Neural crest cell (in vitro differentiated cells): ENCODE results near the gene NAA38. TPM values are rescaled to one million over a fixed set of nuclear protein-coding genes. Genes with fewer than 3 reads are reported as not detected.

ENCODE experiments used
- DNase-seq: peaks from one replicate; pipeline ENCODE4 v3.0.0; 2021; ENCODE audit warnings: low read depth, mixed read lengths, low spot score
- H3K27ac Mint-ChIP-seq: one replicate; pipeline ENCODE4 v1.8.0; 2021; ENCODE audit warnings: mild to moderate bottlenecking, mixed read lengths; ENCODE audit not compliant: unreplicated experiment
- H3K27me3 Mint-ChIP-seq: 2 replicates; pipeline ENCODE4 v1.8.0; 2021; ENCODE audit warnings: low read depth, mild to moderate bottlenecking, mixed read lengths
- H3K36me3 Mint-ChIP-seq: 2 replicates; pipeline ENCODE4 v1.8.0; 2021; ENCODE audit warnings: low read depth, mild to moderate bottlenecking, mixed read lengths
- H3K4me1 Mint-ChIP-seq: 2 replicates; pipeline ENCODE4 v1.8.0; 2021; ENCODE audit warnings: mixed read lengths
- H3K4me3 Mint-ChIP-seq: one replicate; pipeline ENCODE4 v1.8.0; 2021; ENCODE audit warnings: mild to moderate bottlenecking, mixed read lengths
- H3K9me3 Mint-ChIP-seq: 2 replicates; pipeline ENCODE4 v1.8.0; 2021; ENCODE audit warnings: mixed read lengths
- CTCF ChIP-seq: fragments of 200-600 bp; sonication (generic); conservative IDR thresholded peaks from 2 replicates; pipeline ENCODE4 v1.5.0; 2021; ENCODE audit warnings: antibody characterized with exemption, mild to moderate bottlenecking
- total RNA-seq: library from RNA; stranded (reverse); gene quantifications from 2 replicates; pipeline ENCODE4 v1.2.1, GENCODE V29; 2021

The NAA38 gene
- total RNA-seq, 1 donor from 2014 or later, result 83.4 TPM

DNA sequence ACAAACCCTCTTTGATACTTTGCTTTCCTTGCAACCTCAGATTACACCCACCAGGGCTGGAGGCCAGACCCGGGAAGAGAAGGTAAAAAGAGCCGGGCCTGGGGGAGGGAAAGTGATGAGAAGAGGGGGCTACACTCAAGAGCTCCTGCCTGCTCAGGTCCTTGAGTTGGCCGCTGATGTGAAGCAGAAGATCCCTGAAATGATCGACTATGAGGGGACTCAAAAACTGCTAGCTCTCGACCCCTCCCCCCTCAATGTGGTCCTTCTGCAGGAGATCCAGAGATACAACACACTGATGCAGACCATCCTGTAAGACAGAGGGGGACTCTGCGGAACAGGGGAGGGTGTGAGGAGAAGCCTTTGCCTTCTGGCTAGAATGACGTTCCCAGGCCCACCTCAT, 26.1 kb downstream of the NAA38 start:
- H3K27me3 Mint-ChIP-seq, result peaks cover 46% of the 10 kb centered on the region
- H3K36me3 Mint-ChIP-seq, result no peaks in the 10 kb centered on the region
- TF ChIP-seq CTCF, result no peak
- H3K4me1 Mint-ChIP-seq, result peaks cover 20% of the 10 kb centered on the region
- no peaks in the 10 kb centered on the region for H3K9me3 Mint-ChIP-seq
- no peak overlapping the region for H3K27ac Mint-ChIP-seq
- H3K4me3 Mint-ChIP-seq, result peak overlapping the region; percentile 34
- no peak for DNase-seq

DNA sequence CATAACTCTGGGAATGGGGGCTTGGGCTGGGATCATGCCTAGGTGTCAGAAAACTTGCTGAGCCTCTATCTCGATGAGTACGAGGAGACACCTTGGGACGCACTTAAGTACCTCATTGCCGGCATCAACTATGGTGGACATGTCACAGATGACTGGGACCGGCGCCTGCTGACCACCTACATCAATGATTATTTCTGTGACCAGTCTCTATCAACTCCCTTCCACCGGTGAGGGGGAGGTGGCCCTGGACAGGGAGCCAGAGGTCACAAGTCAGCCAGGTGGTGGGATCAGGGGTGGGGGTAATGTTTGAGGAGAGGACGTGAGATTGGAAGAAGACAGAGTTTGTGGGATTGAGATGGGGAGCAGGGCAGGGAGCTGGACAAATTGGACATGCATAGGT, 26.7 kb downstream of the NAA38 start:
- no peak for TF ChIP-seq CTCF
- Mint-ChIP-seq H3K4me3 (no peak overlapping the region), H3K27me3 (peaks cover 47% of the 10 kb centered on the region), H3K27ac (no peak overlapping the region), H3K4me1 (peaks cover 17% of the 10 kb centered on the region), H3K9me3 (no peaks in the 10 kb centered on the region), H3K36me3 (no peaks in the 10 kb centered on the region)
- no peak for DNase-seq

DNA sequence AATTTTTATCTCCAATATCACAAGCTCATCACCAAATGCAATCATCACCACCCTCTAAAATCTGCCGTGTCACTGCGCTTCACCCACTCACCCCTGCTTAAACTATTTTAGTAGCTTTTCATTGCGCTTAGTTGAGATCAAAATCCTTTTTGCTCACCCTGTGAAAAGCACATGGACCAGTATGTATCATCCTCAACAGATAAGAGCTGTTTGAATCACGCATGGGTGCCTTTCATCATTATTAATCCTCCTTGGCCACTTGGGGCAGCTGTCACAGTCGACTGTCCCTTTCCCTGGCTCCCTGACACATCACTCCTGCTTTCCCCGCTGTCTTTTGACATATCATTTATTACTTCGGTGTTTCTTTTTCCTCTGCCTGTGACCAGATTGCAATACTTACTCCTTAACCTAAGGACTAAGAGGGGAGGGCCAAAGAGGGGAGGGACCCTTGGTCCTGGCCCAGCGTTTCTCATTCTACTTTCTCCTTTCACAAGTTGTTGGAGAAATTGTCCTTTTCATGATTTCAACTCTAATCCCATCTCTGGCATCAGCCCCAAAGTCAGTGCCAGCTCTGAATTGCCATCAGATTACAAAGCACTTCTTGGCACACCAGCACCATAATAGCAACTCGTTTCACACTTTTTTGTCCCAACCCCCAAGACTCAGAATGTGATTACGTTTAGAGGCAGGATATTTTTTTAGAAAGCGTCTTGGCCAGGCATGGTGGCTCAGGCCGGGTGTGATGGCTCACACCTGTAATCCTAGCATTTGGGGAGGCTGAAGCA, 32.0 kb downstream of the NAA38 start:
- no peak for DNase-seq
- Mint-ChIP-seq H3K27ac (no peak overlapping the region), H3K9me3 (no peaks in the 10 kb centered on the region), H3K4me1 (no peaks in the 10 kb centered on the region), H3K27me3 (peaks cover 53% of the 10 kb centered on the region), H3K36me3 (no peaks in the 10 kb centered on the region), H3K4me3 (no peak overlapping the region)
- TF ChIP-seq CTCF, result peak; percentile 22

GRCh38 chr17:7824021-7824924, 33.1 kb downstream of the NAA38 start:
- Mint-ChIP-seq H3K27ac (no peak overlapping the region), H3K36me3 (no peaks in the 10 kb centered on the region), H3K4me3 (no peak overlapping the region), H3K27me3 (peaks cover 53% of the 10 kb centered on the region), H3K4me1 (no peaks in the 10 kb centered on the region), H3K9me3 (no peaks in the 10 kb centered on the region)
- TF ChIP-seq CTCF, result no peak
- DNase-seq, result no peak

DNA sequence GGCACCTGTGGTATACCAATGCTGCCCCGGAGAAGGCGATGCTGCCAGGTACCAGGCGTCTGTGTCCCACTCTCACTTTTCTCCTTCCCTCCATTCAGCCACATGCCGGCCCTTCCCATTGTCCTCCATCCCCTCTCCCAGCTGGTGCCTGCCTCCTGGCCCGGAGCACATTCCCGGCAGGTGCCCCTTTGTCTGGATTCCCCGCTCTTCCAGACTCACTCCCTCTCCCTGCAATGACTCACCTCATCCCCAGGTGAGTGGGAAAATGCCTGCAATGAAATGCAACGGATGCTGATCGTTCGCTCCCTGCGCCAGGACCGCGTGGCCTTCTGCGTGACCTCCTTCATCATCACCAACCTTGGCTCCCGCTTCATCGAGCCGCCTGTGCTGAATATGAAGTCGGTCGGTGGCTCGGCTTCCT, 33.8 kb downstream of the NAA38 start:
- no peaks in the 10 kb centered on the region for H3K9me3 Mint-ChIP-seq
- H3K4me3 Mint-ChIP-seq, result no peak overlapping the region
- H3K36me3 Mint-ChIP-seq, result no peaks in the 10 kb centered on the region
- no peaks in the 10 kb centered on the region for H3K4me1 Mint-ChIP-seq
- no peak for DNase-seq
- H3K27me3 Mint-ChIP-seq, result peaks cover 53% of the 10 kb centered on the region
- no peak overlapping the region for H3K27ac Mint-ChIP-seq
- no peak for TF ChIP-seq CTCF
